HuH-7.5 (cell line): ENCODE data around the gene DESI2.
"Not testable (repeated sequence)": the region's sequence is repeated elsewhere in the genome, so short reads cannot be mapped to it uniquely, and the experiment has no call there.

Source experiments
- DNase-seq: peaks from one replicate; pipeline ENCODE4 v3.0.0; 2011; ENCODE audit warnings: low spot score

The DESI2 gene

DNA sequence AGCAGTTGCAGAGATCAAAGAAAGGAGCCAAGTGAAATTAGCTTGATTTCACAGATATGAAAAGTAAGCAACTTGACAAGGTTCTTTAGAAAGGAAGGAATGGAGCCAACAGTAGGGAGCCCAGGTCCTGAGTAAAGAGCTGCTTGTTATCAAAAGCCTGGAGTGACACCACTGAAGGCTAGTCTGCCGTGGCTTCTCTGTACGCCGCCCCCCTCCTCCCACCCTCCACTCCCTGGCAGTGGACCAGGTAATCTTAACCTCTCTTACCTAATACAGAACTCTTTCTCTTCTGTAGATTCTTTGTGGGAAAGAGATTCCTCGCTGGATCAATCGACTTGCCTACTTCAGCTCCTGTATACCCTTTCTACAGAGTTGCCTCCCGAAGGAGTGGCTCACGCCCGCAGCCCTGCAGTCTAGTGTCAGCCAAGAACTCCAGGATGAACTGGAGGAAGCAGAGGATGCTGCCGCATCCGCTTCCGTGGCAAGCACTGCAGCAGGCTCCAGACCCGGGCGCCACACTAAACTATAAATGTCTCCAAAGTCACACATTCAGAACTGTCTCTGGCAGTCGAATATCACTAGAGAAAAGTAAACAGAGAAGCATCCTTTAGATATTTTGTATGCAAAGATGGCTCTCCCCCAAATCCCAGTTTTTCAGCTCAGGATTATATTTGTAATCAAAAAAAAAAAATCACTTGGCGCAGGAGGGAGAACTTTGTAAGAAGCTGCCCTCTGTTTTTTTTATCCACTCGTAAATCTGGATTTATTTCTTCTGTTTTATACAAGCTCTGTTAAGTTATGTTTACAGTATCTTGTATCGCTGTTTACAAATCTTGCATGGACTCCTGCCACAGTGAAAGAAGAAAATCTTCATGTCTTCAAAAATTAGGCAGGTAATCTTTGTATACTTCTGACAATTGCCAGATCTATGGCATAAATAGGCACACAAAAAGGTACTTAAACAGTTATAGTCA is 52.6 kb downstream of the DESI2 start:
- no peak for DNase-seq

DNA sequence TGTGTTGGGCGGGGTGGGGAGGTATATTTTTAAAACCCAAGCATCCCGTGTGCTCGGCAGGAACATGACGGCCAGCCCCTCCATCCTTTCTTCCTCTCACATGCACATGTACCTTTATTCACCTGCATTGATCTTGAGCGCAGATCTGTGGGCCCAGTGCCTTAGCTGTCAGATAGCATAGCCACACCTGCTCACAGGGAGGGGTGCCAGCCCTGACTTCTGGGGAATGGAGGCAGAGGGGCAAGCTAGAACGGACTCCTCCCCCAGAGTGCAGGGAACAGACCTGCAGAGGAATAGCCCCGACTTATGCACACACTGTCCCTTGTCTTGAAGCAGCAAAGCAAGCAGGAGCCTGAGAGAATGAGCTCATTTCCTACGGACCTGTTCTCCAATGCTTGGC is 56.1 kb downstream of the DESI2 start:
- DNase-seq, result no peak

DNA sequence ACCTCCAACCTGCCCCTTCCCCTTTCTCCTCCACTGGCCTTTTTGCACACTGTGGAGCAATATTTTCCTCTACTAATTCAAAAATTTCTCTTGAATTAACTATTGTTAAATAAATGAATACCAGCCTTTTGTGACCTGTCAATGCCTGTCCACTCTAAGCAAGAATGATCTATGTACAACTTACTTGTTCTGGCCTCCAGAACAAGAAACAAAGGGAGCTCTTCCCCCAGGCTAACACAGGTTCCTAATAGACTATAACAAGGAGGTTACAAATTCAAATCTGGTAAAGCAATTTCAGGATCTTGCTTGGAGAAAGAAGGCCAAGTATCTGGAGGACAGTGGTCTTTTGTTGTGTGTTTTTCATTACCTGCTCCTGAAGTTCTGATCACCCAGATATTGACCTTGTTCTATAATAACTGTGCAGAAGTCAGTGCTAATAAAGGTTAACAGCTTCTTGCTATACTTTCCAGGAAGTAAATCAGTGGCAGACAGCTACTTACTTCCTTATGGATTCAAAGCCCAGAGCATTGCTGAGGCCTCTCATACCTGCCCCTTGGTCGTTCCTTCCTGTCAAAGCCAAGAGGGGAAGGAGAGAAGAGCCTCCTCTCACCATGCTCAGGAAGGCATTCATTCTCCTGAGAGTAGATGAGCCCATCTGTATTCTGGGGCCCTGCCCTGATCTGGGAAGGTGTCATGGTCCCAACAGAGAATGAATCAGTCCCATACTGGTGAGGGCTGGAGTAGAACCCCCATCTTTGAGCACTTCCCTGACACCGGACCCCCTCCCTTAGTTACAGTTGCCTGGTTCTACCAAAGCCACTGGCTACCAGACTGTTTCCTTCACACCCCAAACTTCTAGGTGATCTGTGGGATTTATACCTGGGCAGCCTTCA is 56.8 kb downstream of the DESI2 start:
- DNase-seq, result no peak

DNA sequence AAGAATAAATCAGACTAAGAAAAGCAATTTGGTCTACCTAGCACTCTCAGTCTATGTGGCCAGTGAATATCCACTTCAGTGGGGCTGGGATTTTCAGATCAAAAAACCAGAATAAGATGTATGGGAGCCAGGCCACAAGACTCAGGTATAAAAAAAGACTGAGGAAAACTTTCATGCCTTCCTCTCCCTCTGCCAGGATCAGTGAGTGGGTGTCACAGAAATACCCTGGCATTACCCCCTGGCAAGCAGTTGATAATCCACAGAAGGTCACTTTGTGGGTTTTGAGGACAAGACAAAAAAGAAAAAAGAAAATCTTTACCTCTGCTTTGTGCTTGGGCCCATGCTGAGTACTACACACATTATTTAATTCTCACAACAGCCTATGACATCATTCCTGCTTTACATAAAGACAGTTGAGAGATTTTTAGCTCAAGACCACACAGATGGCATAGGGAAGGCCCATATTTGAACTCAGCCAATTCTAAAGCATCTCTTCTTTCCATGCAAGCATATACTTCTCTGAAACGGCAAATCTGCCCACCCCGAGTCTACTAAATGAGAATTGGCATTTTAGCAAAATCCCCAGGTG is 57.6 kb downstream of the DESI2 start:
- DNase-seq, result no peak

DNA sequence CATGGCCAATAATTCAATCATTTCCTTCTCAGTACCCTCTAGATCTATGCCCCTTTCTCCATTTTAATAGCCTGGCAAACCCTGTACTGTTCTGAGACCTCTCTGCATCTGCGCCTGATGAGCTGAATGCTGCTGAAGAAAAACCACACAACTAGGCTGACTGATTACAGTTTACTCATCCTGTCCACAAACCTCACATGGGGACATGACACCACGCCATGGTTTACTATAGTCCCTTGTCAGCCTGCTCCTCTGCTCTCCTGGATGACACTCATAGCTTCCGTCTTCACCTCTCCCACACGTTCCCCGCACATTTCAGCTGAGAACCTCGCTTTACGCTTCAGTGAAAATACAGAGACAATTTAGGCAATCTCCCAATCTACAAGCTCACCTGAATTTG is 59.7 kb downstream of the DESI2 start:
- DNase-seq, result no peak

DNA sequence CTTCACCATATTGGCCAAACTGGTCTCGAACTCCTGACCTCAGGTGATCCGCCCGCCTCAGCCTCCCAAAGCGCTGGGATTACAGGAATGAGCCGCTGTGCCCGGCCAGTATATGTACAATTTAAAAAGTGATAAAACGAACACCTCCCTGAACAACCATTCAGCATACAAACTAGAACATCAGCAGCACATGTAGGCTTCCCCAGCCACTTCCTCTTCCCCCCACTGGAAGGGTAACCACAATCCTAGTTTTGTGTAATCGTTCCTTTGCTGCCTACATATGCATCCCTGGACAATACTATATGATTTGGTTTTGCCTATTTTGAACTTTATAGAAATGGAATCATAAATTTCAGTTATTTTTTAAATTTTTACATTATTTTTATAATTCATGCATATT is 60.4 kb downstream of the DESI2 start:
- DNase-seq, result no peak

DNA sequence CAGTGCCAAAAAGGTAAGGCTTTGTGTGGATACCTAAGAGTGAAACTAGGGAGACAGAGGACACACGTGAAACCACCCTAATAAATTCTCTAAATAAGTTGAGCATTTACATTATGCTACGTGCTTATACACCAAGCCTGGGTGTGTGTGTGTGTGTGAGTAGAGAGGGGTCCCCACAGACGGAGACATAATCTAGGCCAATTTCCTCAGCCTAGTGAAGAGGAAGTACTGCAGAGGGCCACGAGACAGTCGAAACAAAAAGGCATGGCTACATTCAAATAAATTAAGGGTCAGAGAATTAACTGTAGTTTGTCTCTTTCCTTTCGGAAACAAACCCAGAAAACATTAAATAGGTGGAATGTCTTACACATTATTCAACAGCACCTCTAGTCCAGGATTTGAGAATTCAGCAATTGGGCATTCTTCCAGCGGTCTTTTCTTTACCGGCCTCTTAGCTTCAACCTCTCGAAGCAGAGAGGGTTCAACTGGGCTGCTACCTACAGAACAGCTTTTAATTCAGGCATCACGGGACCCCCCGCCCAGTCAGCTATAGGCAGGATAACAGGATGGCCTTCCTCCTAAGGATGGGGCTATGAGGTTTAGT is 75.0 kb downstream of the DESI2 start:
- no peak for DNase-seq

DNA sequence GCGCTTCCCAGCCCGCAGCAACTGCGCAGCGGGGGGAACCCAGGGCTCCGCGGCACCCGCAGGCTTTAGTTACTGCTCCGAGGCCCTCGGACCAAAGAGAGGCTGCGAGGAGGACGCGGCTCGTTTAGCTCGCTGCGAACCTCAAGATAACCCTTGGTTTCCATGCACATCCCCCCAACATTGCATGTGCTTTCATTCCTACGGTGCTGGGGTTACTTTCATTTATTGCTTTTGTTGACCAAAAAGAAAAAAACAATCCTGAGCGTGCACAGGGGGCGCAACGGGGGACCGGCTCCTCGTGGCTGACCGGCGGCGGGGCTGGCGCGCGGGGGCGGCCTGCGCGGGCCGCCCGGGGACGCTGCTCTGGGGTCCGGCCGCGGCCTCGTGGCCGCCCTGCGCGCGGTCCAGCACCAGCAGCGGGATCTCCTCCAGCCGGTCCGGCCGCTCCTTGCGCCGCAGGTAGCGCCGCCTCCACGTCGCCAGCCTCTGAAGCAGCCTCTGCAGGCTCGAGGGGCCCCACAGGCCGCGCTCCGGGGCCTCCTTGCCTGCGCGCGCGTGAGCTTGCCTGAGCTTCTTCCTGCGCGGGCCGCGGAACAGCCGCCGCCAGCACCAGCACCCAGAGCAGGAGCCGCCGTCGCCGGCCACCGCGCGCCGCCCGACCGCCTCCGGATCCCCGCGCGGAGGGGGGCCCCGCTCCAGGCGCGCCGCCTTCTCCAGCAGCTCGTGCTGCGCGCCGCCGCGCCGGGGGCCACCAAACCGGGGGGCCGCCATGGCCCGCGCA is 77.4 kb downstream of the DESI2 start:
- DNase-seq, result peak; percentile 52

DNA sequence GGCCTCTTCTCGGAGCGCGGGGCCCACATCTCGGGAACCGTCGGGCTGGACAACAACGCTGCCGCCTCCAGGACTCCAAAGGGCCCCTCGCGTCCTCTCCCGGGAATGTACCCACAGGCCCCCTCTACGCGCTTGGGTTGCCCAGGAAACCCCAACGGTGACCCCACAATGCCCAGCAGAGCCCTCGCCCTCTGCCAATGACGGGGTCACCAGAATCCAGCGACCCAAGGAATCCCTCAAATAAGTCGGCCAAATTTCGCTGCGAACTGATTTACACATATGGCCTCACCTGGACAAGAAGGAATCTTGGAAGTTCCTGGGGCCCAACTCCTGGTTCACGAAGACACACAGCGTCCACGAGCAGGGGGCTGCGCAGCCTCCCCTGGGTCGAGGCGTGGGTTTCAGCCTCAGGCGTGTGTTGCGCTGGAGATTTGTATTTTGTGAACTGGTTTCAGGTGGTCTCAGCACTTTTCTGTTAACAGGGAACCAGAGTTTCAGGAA is 78.1 kb downstream of the DESI2 start:
- no peak for DNase-seq

DNA sequence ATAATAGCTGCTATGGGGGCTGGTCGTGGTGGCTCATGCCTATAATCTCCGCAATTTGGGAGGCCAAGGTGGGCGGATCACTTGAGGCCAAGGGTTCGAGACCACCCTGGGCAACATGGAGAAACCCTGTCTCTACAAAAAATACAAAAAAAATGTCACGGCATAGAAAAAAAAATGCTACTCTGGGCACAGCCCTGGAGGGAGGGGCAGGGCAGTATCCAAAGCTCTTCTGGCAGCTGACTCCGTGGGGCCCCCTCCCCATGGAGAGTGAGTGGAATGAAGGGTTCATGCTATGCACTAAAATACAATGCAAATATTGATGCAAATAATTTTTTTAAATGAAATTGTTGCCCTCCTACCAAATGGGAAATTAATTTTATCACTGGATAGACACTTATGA is 78.7 kb downstream of the DESI2 start:
- no peak for DNase-seq

DNA sequence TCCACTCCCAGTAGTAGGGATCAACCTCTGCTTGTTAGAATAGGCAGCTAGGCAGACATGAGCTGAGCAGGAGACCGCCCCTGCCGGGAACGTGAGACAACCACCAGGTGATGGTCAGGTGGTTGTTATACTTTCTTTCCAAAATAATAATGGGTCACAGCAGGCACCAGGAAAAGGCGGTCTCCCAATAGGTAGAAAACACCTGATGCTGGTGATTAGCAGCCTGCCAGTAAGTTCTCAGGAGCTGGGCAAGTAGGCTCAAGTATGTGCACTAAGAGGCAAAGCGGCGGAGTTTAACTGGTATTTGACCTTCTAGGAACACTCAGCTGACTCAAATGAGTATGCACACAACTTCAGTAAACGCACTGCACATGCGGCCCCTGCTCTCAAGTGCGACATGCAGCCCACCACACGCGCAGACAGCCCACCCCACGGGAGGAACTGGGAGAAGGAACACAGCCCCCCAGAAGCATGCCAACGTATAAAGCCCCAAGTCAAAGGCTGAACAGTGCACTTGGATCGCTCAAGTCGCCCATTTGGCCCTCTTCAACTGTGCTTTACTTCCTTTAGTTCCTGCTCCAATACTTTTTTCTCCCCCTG is 80.0 kb downstream of the DESI2 start:
- no peak for DNase-seq

DNA sequence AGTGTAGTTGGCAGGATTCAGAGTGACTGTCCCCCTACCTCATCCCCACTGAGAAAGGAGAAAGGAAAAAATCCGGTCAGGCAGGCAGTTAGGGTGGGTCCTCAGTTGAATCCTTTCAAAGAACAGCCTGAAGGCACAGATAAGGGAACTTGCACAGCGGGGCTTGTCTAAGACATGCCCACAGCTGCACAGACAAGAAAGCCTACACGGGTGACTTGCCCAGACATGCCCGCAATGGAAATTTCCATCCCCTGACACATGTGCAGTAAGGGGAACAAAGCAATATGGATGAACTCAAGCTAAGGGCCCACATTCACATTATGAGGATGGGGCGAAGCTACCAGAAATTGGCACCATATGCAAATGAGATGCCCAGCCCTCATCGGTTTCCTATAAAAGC is 82.5 kb downstream of the DESI2 start:
- no peak for DNase-seq

DNA sequence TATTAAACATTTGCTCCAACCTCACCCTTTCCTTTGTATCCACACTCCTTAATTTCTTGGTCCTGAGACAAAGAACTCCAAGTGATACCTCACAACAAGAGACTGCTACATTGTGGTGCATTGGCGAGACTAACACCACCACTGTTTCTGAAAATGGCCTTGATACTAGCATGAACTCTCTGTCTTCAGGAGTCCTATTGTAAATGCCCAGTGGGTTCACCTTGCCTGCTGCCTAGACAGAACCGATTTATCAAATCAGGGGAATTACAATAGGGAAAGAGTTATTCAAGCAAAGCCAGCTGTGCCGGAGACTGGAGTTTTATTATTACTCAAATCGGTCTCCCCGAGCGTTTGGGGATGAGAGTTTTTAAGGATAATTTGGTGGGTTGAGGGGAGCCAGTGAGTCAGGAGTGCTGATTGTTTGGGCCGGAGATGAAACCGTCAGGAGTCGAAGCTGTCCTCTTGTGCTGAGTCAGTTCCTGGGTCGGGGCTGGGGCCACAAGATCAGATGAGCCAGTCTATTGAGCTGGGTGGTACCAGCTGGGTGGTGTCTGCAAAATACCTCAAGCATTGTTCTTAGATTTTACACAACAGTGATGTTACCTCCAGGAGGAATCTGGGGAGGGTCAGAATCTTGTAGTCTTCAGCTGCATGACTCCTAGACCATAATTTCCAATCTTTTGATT is 83.1 kb downstream of the DESI2 start:
- DNase-seq, result no peak

DNA sequence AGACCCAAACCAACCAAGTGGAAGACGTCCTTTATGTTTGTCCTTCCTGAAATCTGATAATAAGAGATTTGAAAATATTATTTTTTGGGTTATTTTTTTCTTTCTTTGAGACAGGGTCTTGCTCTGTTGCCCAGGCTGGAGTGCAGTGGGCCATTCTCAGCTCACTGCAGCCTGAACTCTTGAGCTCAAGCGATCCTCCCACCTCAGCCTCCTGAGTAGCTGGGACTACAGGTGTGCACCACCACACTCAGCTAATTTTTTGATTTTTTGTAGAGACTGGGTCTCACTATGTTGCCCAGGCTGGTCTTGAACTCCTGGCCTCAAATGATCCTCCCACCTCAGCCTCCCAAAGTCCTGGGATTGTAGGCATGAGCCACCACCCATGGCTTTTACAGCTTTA is 86.2 kb downstream of the DESI2 start:
- not testable (repeated sequence) for DNase-seq

DNA sequence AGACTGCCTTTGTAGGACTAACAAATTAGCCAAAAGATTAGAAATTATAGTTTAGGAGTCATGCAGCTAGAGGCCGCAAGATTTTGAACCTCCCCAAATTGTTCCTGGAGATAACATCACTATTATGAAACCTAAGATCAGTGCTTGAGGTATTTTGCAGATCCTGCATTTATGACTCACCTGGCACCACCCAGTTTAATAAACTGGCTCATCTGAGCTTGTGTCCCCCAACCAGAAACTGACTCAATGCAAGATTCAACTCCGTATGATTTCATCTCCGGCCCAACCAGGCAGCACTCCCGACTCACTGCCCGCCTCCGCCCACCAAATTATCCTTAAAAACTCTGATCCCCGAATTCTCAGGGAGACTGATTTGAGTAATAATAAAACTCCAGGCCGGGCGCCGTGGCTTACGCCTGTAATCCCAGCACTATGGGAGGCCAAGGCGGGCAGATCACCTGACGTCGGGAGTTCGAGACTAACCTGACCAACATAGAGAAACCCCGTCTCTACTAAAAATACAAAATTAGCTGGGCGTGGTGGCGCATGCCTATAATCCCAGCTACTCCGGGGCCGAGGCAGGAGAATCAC is 87.2 kb downstream of the DESI2 start:
- DNase-seq, result not testable (repeated sequence)

DNA sequence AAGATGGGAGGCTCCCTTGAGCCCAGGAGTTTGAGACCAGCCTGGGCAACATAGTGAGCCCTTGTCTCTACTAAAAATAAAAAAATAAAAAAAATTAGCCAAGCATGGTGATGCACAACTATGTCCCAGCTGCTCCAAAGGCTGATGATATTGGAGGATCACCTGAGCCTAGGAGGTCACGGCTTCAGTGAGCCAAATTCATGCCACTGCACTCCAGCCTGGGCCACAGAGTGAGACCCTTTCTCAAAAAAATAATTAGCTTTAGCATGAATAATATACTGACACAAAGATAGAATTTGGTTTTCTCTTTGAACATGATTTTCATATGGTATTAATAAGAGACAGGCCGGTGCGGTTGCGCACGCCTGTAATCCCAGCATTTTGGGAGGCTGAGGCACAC is 88.8 kb downstream of the DESI2 start:
- no peak for DNase-seq

DNA sequence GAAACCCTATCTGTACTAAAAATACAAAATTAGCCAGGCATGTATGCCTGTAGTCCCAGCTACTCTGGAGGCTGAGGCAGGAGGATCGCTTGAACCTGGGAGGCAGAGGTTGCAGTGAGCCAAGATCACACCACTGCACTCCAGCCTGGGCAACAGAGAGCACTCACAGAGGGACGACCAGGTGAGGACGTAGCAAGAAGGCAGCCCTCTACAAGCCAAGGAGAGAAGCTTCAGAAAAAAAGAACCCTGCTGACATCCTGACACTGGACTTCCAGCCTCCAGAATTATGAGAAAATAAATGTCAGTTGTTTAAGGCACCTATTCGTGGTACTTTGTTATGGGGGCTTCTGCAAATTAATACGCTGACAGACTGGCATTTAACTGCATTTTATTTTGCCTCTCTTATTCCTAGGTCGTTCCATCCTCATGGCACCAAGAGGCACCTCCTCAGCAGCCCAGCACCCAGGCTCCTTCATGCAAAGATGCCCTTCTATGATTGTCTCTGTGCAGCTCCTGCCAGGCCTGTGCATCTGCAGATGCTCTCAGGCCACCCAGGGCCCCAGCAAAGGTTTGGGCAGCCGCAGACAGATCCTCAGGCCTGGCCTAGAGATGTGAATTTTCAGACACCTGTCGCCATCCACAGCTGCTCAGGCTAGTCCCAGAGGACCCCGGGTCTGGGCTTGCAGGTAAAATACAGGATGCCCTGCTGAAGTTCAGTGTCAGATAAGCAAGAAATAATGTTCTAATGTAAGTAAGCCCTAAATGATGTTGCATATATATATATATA is 96.5 kb downstream of the DESI2 start:
- no peak for DNase-seq

DNA sequence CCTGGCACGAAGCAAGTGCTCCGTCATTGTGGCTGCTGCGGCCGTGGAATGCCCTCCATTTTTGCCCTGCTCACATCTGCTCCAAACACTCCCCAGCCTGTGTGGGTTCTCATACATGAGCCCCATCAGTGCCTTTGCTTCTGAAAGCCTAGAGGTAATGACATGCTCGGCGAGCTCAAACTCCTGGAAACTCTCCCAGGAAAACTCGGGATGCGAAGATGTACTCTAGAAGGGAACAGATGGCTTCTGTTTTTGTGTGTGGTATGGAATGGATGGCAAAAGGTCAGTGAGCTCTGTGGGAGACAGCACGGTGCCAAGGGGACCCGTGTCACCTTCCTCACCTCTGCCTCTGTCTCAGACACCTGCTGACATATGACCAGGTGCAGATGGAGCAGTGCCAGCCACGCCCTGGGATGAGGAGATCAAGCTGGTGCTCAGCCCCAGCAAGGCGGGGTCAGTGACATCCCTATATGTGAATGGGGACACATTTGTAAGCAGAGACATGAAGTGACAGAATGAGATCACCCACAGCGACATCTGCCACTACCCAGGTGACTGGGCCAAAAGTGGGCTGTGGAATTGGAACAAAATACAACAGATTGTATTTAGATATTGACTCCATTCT is 98.5 kb downstream of the DESI2 start:
- no peak for DNase-seq
